ENCODE results near the gene PUSL1.

The PUSL1 gene

DNA sequence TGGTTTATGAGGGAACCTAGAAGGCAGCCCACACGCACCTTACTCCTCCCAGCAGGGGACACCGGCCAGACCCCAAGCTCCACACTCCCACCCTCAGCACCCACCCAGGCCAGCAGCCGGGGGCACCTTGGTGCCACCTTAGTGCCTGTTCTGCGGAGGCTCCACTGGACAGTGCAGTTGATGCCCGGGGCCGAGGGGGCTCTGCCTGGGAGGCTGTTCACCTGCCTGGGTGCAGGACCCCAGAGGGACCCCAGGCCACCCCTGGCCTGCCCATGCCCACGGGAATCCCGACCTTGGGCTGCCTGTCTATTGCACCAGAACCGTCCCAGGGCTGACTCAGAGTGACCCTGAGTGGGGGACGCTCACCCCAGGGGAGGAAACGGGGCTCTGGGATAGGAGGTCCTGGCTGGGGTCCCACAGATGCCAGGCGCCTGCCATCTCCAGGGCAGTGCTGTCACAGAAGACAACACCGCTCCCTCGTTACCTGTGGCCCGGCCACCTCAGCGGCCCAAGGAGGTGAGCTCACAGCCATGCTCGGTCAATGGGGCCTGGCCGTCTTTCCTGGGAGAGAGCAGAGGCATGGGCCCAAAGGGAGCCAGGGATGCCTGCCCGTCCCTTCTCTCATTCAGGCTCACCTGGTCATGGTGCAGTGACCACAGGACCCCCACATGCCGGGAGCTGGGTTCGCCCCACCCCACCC, 27.5 kb upstream of the PUSL1 start:
- no peak for DNase-seq

DNA sequence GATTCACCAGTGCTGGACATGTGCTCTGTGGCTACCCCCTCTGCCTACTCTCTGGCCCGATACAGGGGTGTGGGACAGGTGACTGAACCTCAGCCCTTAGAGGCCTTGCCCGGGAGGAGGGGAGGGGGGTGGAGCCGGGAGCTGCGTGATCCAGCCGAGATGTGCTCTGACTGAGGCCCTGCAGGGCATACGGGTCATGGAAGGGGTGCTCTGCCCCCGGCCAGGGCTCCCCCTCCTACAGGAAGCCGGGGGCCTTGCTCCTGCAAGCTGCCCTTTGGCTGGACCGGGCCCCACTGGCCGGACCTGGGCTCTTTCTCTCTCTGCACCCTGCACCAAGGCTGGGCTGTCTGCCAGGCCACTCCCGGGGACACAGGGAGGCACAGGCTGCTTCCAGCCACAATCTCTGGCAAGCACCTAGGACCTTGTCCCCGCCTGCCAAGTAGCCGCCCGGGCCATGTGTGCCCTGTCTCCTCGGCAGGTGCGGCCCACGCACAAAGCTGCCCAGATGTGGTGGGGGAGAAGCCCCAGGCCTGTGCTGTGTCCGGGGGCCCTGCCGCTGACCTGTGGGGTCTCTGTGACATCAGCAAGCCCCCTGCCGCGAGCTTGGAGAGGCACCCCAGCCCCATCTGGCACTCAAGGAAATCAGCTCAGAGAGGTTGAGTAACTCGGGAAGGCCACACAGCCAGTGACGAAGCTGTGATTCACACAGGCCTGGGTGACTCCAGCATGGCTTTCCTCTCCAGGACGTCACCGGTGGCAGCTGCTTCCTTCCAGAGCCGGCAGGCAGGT, 26.7 kb upstream of the PUSL1 start:
- DNase-seq: no peak

GRCh38 chr1:1282998-1283397, 25.4 kb upstream of the PUSL1 start:
- no peak for DNase-seq

GRCh38 chr1:1283821-1284220, 24.6 kb upstream of the PUSL1 start:
- no peak for DNase-seq

- no peak for DNase-seq
These were observed 23.9 kb upstream of the PUSL1 start for GRCh38 chr1:1284221-1285101.

DNA sequence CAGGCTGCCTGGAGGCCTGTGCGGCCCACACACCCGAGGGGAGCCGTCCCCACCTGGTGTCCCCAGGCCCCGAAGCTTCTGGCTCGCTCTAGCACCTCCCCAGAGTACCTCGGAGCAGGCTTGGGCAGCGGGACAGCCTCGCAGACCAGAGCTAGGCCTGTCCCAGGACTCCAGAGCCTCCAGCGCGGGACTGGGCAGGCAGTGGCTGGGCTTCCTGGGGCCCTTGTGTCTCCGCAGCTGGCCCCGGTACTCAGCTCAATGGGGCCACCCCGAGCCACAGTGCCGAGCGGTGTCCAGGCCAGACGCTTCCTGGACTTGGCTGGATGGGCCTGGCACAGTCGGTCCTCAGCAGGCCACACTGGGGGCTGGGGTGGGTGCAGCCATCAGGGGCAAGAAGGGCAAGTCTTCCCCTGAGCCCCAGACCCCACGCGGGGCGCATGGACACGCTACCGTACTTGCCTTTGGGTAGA, 23.3 kb upstream of the PUSL1 start:
- no peak for DNase-seq

DNA sequence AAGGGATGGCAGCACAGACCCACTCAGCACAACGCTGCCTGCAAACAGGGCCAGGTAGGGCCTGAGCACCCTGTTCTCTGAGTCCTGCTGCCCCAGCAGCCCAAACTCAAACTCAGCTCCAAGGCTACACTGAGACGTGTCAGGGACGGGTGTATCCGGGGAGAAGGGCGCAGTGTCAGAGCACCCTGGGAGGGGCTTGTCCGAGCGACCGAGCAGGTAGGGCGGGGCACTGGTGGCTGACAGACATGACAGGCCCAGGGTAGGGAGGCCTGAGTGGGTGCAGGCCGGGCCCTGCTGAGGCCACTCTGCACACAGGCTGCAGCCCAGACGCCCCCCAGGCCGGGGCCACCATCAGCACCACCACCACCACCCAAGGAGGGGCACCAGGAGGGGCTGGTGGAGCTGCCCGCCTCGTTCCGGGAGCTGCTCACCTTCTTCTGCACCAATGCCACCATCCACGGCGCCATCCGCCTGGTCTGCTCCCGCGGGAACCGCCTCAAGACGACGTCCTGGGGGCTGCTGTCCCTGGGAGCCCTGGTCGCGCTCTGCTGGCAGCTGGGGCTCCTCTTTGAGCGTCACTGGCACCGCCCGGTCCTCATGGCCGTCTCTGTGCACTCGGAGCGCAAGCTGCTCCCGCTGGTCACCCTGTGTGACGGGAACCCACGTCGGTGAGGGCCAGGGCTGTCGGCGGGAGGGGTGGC, 22.6 kb upstream of the PUSL1 start:
- DNase-seq: no peak

GRCh38 chr1:1286313-1287261, 21.8 kb upstream of the PUSL1 start:
- DNase-seq: no peak

DNA sequence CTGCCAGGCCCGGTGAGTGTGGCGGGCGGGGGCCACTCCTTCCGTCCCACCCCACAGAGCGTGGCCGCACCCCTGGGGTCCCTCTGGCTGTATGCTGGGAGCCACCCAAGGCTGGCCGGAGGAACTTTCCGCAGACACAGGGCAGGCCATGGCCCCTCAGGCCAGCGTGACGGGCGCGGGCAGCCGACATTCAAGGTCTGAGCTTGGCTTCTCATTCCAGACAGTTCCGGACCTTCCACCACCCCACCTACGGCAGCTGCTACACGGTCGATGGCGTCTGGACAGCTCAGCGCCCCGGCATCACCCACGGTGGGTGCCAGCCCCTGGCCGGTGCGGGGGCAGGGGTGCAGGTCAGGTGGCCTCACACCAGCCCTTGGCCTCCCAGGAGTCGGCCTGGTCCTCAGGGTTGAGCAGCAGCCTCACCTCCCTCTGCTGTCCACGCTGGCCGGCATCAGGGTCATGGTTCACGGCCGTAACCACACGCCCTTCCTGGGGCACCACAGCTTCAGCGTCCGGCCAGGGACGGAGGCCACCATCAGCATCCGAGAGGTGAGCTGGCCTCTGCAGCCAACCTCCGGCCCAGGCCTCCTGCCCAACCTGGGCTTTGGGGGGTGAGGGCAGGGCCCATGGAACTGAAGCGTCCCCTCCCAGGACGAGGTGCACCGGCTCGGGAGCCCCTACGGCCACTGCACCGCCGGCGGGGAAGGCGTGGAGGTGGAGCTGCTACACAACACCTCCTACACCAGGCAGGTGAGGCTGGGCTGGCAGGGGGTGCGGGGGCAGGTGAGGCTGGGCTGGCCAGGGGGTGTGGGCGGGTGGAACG, 20.9 kb upstream of the PUSL1 start:
- no peak for DNase-seq

- DNase-seq: no peak
These were observed 18.1 kb upstream of the PUSL1 start for GRCh38 chr1:1290238-1290731.

- no peak for DNase-seq
These were observed 17.3 kb upstream of the PUSL1 start for GRCh38 chr1:1291023-1291528.

GRCh38 chr1:1291548-1292441, 16.6 kb upstream of the PUSL1 start:
- DNase-seq: peak; percentile 24

GRCh38 chr1:1292442-1292779, 16.0 kb upstream of the PUSL1 start:
- no peak for DNase-seq

- DNase-seq: no peak
These were observed 15.5 kb upstream of the PUSL1 start for GRCh38 chr1:1292851-1293250.

DNA sequence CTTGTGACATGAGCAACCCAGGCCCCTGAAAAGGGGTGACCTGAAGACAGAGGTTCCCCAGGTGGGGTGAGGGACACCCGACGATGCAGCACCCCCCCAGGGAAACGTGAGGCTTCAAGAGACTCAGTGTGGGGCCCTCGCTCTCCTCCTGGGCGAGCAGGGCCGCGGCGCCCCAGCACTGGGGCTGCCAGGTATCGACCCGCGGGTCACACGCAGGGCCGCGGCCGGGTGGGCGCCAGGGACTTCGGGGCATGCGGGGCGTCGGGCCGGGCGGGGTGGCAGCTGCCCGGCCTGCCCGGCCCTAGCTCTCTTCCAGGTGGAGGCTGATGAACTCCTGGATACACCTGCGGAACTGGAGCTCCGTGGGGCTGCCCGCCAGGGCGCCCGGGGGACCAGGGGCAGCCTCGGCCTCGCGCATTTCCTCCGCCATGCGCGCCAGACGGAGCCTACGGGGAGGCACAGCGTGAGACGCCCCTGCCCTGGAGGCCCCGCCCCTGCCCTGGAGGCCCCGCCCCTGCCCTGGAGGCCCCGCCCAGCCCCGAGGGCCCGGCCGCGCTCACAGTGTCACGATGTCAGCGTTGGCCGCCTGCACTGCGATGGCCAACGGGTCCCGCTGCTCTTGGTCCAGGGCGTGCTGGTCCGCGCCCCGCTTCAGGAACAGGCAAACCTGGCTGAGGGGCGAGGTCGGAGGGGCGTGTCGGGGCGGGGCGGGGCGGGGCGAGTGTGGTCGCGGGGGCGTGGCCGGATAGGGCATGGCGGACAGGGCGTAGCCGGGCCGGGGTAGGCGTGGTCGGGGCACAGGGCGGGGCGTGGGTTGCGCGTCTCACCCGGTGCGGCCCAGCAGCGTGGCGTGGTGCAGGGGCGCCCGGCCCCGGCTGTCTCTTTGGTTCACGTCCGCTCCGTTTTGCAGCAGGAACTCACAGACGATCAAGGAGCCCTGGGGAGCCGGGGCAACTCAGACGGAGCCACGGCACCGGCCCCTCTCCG, 14.8 kb upstream of the PUSL1 start:
- DNase-seq: no peak

- no peak for DNase-seq
These were observed 14.0 kb upstream of the PUSL1 start for GRCh38 chr1:1294250-1294890.

GRCh38 chr1:1295154-1295923, 13.1 kb upstream of the PUSL1 start:
- no peak for DNase-seq
